ENCODE measurements around the gene NDUFV2. TPM values are rescaled to one million over a fixed set of nuclear protein-coding genes. Genes with fewer than 3 reads are reported as not detected.

The NDUFV2 gene
- total and polyA plus RNA-seq, 12 donors: 362 to 1,061 (median 482) TPM

DNA sequence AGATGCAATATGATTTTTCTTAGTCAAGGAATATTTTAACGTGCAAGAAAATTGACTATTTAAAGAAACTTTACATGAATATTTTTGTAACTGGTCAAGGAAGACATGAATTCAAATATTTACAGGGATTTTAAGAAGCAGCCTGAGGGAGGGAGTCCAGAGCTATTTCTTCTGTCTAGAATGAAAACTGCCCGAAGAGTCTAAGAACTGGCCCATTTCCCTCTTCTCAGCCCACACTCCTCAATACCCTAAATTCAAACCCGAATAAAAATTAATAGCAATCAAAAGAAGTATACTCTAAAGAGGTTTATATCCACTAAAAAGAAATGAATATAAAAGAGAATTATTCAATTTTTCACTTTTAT is 6.5 kb upstream of the NDUFV2 start:
- no peak for DNase-seq
- Histone ChIP-seq H3K27ac (peak overlapping the region in 1 of 10 donors; percentile 60), H3K4me3 (no peak overlapping the region), H3K36me3 (no peaks in the 10 kb centered on the region), H3K4me1 (peaks cover 0 to 41% (median 6%) of the 10 kb centered on the region in 9 donors), H3K9me3 (no peaks in the 10 kb centered on the region), H3K27me3 (no peaks in the 10 kb centered on the region)
- TF ChIP-seq, protein P1, sequence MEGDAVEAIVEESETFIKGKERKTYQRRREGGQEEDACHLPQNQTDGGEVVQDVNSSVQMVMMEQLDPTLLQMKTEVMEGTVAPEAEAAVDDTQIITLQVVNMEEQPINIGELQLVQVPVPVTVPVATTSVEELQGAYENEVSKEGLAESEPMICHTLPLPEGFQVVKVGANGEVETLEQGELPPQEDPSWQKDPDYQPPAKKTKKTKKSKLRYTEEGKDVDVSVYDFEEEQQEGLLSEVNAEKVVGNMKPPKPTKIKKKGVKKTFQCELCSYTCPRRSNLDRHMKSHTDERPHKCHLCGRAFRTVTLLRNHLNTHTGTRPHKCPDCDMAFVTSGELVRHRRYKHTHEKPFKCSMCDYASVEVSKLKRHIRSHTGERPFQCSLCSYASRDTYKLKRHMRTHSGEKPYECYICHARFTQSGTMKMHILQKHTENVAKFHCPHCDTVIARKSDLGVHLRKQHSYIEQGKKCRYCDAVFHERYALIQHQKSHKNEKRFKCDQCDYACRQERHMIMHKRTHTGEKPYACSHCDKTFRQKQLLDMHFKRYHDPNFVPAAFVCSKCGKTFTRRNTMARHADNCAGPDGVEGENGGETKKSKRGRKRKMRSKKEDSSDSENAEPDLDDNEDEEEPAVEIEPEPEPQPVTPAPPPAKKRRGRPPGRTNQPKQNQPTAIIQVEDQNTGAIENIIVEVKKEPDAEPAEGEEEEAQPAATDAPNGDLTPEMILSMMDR (IDR thresholded peaks at IDR 0.05): no peak
- intact Hi-C loops (cut with DNase I): no loop called here
- 87% methylated on average over 3 of the region's 3 CpGs for WGBS, 2 donors
- no peak for ATAC-seq

GRCh38 chr18:9096685-9097084 is 5.8 kb upstream of the NDUFV2 start:
- intact Hi-C loops (cut with DNase I): no loop called here
- 79 to 93% methylated on average over 2 of the region's 2 CpGs for WGBS, 2 donors
- ATAC-seq (no peak), DNase-seq (no peak)
- H3K27ac ChIP-seq: no peak overlapping the region
- no peaks in the 10 kb centered on the region for H3K9me3 ChIP-seq
- H3K27me3 ChIP-seq: no peaks in the 10 kb centered on the region
- no peak overlapping the region for H3K4me3 ChIP-seq
- H3K36me3 ChIP-seq: no peaks in the 10 kb centered on the region
- peaks cover 0 to 48% (median 6%) of the 10 kb centered on the region in 9 donors for H3K4me1 ChIP-seq
- TF ChIP-seq, protein P1 (IDR thresholded peaks at IDR 0.05): no peak

DNA sequence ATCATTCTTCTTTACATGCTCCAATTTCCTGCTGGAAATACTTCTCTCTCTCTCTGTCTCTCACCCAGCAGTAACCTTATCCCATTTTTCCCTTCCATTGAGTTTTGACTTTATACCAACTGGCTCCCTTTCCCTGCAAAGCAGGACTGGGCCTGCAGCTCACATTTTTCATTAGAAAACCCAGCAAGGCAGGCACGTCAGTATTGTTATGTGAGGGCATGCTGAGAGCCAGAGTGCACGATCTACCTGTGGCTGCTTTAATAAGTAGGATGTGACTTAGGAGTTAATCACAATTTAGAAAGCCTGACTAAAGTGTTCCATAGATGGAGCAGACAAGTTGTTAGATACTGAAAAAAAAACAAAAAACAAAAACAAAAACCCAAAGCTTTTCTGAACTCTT is 5.2 kb upstream of the NDUFV2 start:
- no peak for DNase-seq
- no peak overlapping the region for H3K27ac ChIP-seq
- no peak overlapping the region for H3K4me3 ChIP-seq
- no peaks in the 10 kb centered on the region for H3K27me3 ChIP-seq
- H3K9me3 ChIP-seq: no peaks in the 10 kb centered on the region
- no peaks in the 10 kb centered on the region for H3K36me3 ChIP-seq
- 83 to 88% methylated on average over 2 of the region's 2 CpGs for WGBS, 2 donors
- peaks cover 0 to 42% (median 8%) of the 10 kb centered on the region in 9 donors for H3K4me1 ChIP-seq
- TF ChIP-seq, protein P1 (IDR thresholded peaks at IDR 0.05): no peak
- ATAC-seq: no peak
- intact Hi-C loops (cut with DNase I): no loop called here

GRCh38 chr18:9100796-9101195 is 1.7 kb upstream of the NDUFV2 start:
- WGBS, 2 donors: 91 to 92% methylated on average over 3 of the region's 3 CpGs
- H3K9me3 ChIP-seq: no peaks in the 10 kb centered on the region
- no peak overlapping the region for H3K4me3 ChIP-seq
- ATAC-seq (no peak), DNase-seq (no peak)
- H3K27me3 ChIP-seq: no peaks in the 10 kb centered on the region
- intact Hi-C loops (cut with DNase I): loop anchor here in 4 of 10 donors (5.0 kb wide), 2 partner anchors 37 to 377 kb away; partner anchors contain the start of genes ANKRD12 (in 3 of the 4) and RALBP1 (in 1 of the 4)
- TF ChIP-seq, protein P1 (IDR thresholded peaks at IDR 0.05): no peak
- H3K27ac ChIP-seq: peak overlapping the region in 3 of 10 donors; percentile 91 to 98 (median 96)
- H3K36me3 ChIP-seq: no peaks in the 10 kb centered on the region
- peaks cover 9 to 35% (median 32%) of the 10 kb centered on the region in 9 donors for H3K4me1 ChIP-seq
